ENCODE data around the gene GNB1L.

- TF ChIP-seq IRF2 (CRISPR knock-in tag; IDR thresholded peaks at IDR 0.05) (no peak), BRCA1 (IDR thresholded peaks at IDR 0.05) (no peak), BRCA1 (CRISPR knock-in tag; IDR thresholded peaks at IDR 0.05) (no peak), KDM2B (CRISPR knock-in tag; IDR thresholded peaks at IDR 0.05) (no peak), ZBTB40 (IDR thresholded peaks at IDR 0.05) (no peak), ZBTB40 (CRISPR knock-in tag; IDR thresholded peaks at IDR 0.05) (no peak), ZNF224 (CRISPR knock-in tag; IDR thresholded peaks at IDR 0.05) (no peak), REST (IDR thresholded peaks at IDR 0.05; ENCODE audit: borderline replicate concordance) (no peak), REST (CRISPR knock-in tag; IDR thresholded peaks at IDR 0.05; ENCODE audit: low read depth) (no peak), CBX2 (IDR thresholded peaks at IDR 0.05; ENCODE audit: insufficient read depth, low read length, poor library complexity, severe bottlenecking) (no peak), CEBPB (tag; IDR thresholded peaks at IDR 0.05) (no peak), CTCF (IDR thresholded peaks at IDR 0.05 in 2 of 3, conservative IDR thresholded peaks at IDR 0.05 in 1 of 3; ENCODE audit: insufficient read depth in 2 of 3, low read depth in 1 of 3, low read length in 3 of 3) (no peak)
Observed at GRCh38 chr22:19746726-19747125, 107.9 kb downstream of the GNB1L start.
